Thyroid gland (tissue), 4 donors: ENCODE data around the gene SNX14. TPM values are rescaled to one million over a fixed set of nuclear protein-coding genes. Genes with fewer than 3 reads are reported as not detected.
"Not testable (repeated sequence)": the region's sequence is repeated elsewhere in the genome, so short reads cannot be mapped to it uniquely, and the experiment has no call there.

Experiments used
- DNase-seq, 2 donors: peaks; one replicate each; pipeline ENCODE4 v3.0.0-alpha.2; 2019
- H3K27ac ChIP-seq, 3 donors: fragments of 200-600 bp; sonication (generic); 1 replicate in 2 of 3; 2 replicates in 1 of 3; pipeline ENCODE4 v1.5.1; 2016 to 2019; ENCODE audit warnings: mild to moderate bottlenecking in 1 of 3, moderate library complexity in 1 of 3
- H3K27me3 ChIP-seq: fragments of 200-600 bp; sonication (generic); one replicate; pipeline ENCODE4 v1.5.1; 2019
- H3K36me3 ChIP-seq, 2 donors: fragments of 200-600 bp; sonication (generic); one replicate each; pipeline ENCODE4 v1.5.1; 2016 to 2019
- H3K4me1 ChIP-seq, 2 donors: fragments of 200-600 bp; sonication (generic); one replicate each; pipeline ENCODE4 v1.5.1; 2017 to 2019
- H3K4me3 ChIP-seq, 3 donors: fragments of 200-600 bp; sonication (generic); replicated peaks in 1 of 3; 1 replicate in 2 of 3; 2 replicates in 1 of 3; pipeline ENCODE4 v1.5.1; 2016; ENCODE audit warnings: mild to moderate bottlenecking in 1 of 3
- H3K9me3 ChIP-seq: fragments of 200-600 bp; sonication (generic); one replicate; pipeline ENCODE4 v1.5.1; 2017
- POLR2A ChIP-seq, 2 donors: fragments of 450-650 bp; IDR thresholded peaks; one replicate each; pipeline ENCODE4 v1.6.1; 2017; ENCODE audit warnings: antibody characterized with exemption in 2 of 2, mild to moderate bottlenecking in 2 of 2, moderate library complexity in 1 of 2
- WGBS, 2 donors: methylation state at CpG; one replicate each; pipeline ENCODE4 v1.1.5; 2017; 5-methylcytosine and 5-hydroxymethylcytosine counted together
- intact Hi-C: fragments of 100-400 bp; cut with DNase I; formaldehyde crosslinking; loops from one replicate; pipeline ENCODE4 v1.15.1; 2023
- total RNA-seq, 4 donors: library from RNA; depleted of rRNA; stranded (reverse); fragments of >200 nt; gene quantifications; one replicate each; pipeline ENCODE4 v1.2.3, GENCODE V29; 2016
- TF ChIP-seq, protein P1 (sequence below), 6 experiments: fragments of 200-600 bp in 3 of 6; fragments of 450-650 bp in 3 of 6; sonication (generic) in 3 of 6; IDR thresholded peaks; one replicate each; pipeline ENCODE4 v1.5.1; 2016 to 2019; ENCODE audit warnings: antibody characterized with exemption in 6 of 6, mild to moderate bottlenecking in 2 of 6, inconsistent platforms in 1 of 6, moderate library complexity in 1 of 6

SNX14 gene
- total RNA-seq, 4 donors from 2014 or later = 94.9 to 160 (median 124) TPM

DNA sequence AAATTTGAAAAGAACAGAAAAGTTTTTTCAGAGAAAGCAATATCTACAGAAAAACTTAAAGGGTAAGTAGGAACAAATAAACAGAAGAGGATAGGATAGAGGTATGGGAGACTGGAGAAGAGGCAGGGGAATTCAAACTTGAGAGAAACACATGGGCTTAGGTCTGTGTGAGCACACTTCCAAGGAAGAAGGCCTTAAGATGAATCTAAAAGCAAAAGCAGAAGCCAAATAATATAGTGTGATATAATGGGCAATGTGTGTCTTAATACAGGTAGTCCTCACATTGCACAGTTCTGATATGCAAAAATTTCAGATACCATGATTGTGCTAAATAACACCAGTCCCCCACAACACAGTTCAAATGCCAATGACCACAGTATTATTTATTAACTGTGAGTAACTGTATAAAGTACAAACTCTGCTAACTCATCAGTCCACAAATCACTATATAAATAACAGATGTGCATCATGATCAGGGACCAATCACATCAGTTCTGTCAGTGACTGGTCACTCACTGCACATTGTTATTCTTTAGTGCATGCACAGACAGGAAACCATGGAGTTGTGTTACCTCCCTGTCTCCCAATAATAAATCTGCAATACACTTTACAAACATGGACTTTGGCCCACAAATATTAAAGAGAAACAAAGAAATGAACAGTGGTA lies 18.6 kb downstream of the SNX14 start:
- Histone ChIP-seq H3K27ac (no peak overlapping the region), H3K4me1 (peaks cover 0 to 20% of the 10 kb centered on the region in 2 donors)
- TF ChIP-seq, protein P1, sequence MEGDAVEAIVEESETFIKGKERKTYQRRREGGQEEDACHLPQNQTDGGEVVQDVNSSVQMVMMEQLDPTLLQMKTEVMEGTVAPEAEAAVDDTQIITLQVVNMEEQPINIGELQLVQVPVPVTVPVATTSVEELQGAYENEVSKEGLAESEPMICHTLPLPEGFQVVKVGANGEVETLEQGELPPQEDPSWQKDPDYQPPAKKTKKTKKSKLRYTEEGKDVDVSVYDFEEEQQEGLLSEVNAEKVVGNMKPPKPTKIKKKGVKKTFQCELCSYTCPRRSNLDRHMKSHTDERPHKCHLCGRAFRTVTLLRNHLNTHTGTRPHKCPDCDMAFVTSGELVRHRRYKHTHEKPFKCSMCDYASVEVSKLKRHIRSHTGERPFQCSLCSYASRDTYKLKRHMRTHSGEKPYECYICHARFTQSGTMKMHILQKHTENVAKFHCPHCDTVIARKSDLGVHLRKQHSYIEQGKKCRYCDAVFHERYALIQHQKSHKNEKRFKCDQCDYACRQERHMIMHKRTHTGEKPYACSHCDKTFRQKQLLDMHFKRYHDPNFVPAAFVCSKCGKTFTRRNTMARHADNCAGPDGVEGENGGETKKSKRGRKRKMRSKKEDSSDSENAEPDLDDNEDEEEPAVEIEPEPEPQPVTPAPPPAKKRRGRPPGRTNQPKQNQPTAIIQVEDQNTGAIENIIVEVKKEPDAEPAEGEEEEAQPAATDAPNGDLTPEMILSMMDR (IDR thresholded peaks at IDR 0.05) = no peak
- no peak for TF ChIP-seq POLR2A (IDR thresholded peaks at IDR 0.05)

DNA sequence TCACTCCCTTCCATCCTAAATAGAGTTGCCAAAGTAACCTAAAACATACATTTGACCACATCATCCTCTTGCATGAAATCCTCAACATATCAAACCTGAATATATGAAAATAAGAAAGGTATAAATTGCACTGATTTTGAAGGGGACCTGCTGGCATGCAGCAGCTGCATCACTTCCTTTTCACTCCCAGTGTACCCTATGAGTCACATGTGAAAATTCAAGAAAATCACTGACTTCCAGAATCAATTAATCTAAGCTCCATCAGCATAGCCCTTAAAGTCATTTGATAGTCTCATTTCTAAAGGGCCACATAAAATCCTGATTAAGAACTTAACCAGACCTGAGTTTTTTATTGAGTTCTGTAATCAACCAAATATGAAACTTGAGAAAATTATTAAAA lies 24.3 kb downstream of the SNX14 start:
- Histone ChIP-seq H3K27ac (no peak overlapping the region), H3K27me3 (no peaks in the 10 kb centered on the region), H3K36me3 (no peaks in the 10 kb centered on the region), H3K4me1 (no peaks in the 10 kb centered on the region), H3K9me3 (no peaks in the 10 kb centered on the region), H3K4me3 (no peak overlapping the region)
- TF ChIP-seq POLR2A (IDR thresholded peaks at IDR 0.05) = no peak
- TF ChIP-seq, protein P1 (IDR thresholded peaks at IDR 0.05) = no peak
- intact Hi-C loops = no loop called here
- DNase-seq = no peak

More for the DNA sequence above, 18.6 kb downstream of the SNX14 start:
- intact Hi-C loops = no loop called here
- Histone ChIP-seq H3K36me3 (no peaks in the 10 kb centered on the region), H3K9me3 (no peaks in the 10 kb centered on the region), H3K4me3 (no peak overlapping the region), H3K27me3 (no peaks in the 10 kb centered on the region)
- no peak for DNase-seq

DNA sequence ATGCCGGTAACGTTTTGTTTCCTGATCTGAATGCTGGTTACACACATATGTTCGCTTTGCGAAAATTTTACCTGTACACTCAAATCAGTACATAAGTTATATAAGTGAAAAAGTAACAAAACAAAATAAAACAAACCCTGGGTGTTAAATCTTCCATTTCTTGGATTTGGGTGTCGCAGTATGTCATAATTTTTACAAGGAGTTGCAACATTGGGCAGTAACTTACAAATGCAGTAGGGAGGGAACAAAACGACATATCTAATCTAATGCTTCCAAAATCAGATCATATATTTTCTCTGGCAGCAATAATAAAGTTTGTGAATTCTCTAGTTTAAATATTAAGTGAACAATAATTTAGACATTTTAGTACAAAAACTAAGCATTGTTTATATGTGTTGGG lies 25.2 kb downstream of the SNX14 start:
- no peak for DNase-seq
- no peak overlapping the region for H3K27ac ChIP-seq
- no peak overlapping the region for H3K4me3 ChIP-seq

DNA sequence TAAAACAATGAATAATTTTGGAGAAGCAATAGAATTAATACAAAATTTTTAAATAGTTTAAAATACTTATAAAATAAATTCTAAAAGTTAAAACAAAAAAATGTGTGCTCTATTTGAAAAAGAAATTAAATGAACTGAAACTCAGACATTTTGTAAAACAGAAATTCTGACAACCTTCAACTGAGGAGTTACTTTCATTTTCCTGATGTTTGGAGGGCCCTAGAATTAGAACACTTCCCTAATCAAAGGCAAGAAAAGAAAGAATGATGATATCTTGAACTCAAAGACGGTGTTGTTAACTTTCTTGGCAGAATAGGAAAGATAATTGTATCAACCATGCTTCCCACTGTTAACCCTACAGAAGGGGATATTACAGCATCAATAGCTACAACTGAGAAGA lies 27.9 kb downstream of the SNX14 start:
- intact Hi-C loops = no loop called here
- DNase-seq = no peak
- no peaks in the 10 kb centered on the region for H3K9me3 ChIP-seq

More for the DNA sequence above, 25.2 kb downstream of the SNX14 start:
- H3K27me3 ChIP-seq = no peaks in the 10 kb centered on the region
- H3K36me3 ChIP-seq = no peaks in the 10 kb centered on the region
- intact Hi-C loops = no loop called here
- TF ChIP-seq POLR2A (IDR thresholded peaks at IDR 0.05) = no peak
- TF ChIP-seq, protein P1 (IDR thresholded peaks at IDR 0.05) = no peak
- 94 to 95% methylated on average over 6 of the region's 6 CpGs for WGBS, 2 donors
- H3K9me3 ChIP-seq = no peaks in the 10 kb centered on the region
- H3K4me1 ChIP-seq = no peaks in the 10 kb centered on the region

DNA sequence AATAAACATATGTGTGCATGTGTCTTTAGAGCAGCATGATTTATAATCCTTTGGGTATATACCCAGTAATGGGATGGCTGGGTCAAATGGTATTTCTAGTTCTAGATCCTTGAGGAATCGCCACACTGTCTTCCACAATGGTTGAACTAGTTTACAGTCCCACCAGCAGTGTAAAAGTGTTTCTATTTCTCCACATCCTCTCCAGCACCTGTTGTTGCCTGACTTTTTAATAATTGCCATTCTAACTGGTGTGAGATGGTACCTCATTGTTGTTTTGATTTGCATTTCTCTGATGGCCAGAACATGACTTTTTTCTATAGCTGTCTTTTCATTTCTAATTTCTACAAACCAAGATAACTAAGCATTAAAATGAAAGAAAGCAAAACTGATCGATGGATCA lies 29.4 kb downstream of the SNX14 start:
- H3K4me3 ChIP-seq, H3K4me1 ChIP-seq, H3K27ac ChIP-seq, intact Hi-C loops, H3K36me3 ChIP-seq, H3K27me3 ChIP-seq, DNase-seq, H3K9me3 ChIP-seq: not testable (repeated sequence)
- WGBS, 2 donors = 99 to 100% methylated on average over 2 of the region's 2 CpGs

More for the DNA sequence above, 27.9 kb downstream of the SNX14 start:
- 18 to 22% methylated on average over 1 of the region's 1 CpG for WGBS, 2 donors
- TF ChIP-seq, protein P1 (IDR thresholded peaks at IDR 0.05) = no peak
- TF ChIP-seq POLR2A (IDR thresholded peaks at IDR 0.05) = no peak
- H3K4me1 ChIP-seq = no peaks in the 10 kb centered on the region
- peak overlapping the region in 1 of 3 donors; percentile 3 for H3K27ac ChIP-seq
- peaks cover 0 to under 1% of the 10 kb centered on the region in 2 donors for H3K36me3 ChIP-seq
- H3K4me3 ChIP-seq = no peak overlapping the region
- H3K27me3 ChIP-seq = no peaks in the 10 kb centered on the region
